HG02981 (cell line): ENCODE measurements around the gene KIFC3.
A peak's percentile ranks its signal among the peaks of the same experiment; 100 is the strongest.

ENCODE experiments used
- ATAC-seq: cut with Tn5 transposase; IDR thresholded peaks from one replicate; pipeline ENCODE4 v1.9.1; 2021; ENCODE audit warnings: mild to moderate bottlenecking, moderate library complexity; ENCODE audit not compliant: unreplicated experiment

Gene KIFC3

GRCh38 chr16:57770361-57770760 is 31.9 kb downstream of the KIFC3 start:
- no peak for ATAC-seq

- ATAC-seq, result no peak
Observed at GRCh38 chr16:57769541-57770145, 32.6 kb downstream of the KIFC3 start.

DNA sequence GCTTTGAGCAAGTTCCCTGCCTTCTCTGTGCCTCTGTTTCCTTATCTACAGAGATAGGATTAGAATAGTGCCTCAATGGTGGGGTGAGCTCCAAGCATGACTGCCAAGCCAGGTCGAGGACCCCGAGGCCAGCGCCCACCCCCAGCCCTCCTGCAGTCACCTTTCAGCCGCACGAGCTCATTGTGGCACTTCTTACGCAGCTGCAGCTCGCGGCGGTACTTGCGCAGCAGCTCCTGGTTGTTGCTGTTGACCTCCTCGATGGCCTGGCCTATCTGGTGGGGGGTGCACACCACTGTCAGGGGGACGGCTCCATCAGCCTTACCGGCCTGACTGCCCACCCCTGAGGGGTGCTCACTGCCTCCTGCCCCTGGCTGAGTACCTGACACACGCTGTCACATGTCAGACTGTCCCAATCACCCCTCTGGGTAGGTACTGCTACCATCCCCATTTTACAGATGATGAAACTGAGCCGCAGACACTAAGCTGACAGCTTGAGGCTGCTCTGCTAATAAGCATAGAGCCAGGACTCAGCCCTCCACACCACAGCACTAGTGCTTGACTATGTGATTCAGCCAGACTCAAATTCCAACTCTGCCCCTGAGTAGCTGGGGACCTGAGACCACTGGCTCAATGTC is 35.5 kb downstream of the KIFC3 start:
- ATAC-seq, result no peak

DNA sequence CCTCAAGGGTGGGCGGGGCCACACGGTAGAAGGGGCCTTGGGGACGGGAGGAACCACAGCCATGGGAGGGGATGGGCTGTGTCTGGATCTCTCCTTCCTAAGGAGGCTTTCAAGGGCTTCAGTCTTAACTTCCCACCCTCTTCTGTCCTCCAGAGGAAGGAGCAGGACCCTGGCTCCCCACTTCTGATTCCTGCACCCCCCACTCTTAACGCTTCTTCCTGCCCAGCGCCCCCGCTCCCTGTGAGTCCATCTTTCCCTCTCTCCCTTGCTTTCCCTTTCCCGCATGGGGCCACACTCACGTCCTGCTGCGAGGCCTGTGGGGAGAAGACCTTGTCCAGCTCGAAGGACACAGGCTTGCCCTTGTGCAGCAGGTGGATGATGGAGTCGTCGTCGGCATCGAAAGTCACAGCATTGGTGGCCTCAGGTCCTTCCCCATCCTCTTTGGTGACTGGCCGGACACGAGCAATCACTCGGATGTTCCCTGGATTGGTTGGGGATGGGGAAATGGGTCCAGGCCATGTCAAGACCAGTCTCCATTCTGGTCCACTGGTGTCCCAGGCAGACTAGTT is 37.0 kb downstream of the KIFC3 start:
- ATAC-seq, result no peak

- ATAC-seq, result no peak
Observed at GRCh38 chr16:57764341-57765159, 37.7 kb downstream of the KIFC3 start.

DNA sequence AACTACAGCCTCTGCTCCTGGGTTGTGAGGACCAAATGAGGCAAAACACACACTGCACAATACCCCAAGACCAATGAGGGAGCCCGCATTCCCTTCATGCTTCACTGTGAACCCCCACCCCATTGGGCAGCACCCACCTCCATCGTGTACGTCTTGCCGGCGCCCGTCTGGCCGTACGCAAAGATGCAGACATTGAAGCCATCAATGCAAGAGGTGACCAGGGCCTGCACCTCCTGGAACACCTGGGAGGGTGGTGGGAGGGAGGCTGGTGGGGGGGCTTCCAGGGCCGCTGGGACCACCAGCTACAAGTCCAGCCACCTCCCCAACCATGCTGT is 38.3 kb downstream of the KIFC3 start:
- ATAC-seq, result no peak

GRCh38 chr16:57763285-57764005 is 38.8 kb downstream of the KIFC3 start:
- no peak for ATAC-seq

DNA sequence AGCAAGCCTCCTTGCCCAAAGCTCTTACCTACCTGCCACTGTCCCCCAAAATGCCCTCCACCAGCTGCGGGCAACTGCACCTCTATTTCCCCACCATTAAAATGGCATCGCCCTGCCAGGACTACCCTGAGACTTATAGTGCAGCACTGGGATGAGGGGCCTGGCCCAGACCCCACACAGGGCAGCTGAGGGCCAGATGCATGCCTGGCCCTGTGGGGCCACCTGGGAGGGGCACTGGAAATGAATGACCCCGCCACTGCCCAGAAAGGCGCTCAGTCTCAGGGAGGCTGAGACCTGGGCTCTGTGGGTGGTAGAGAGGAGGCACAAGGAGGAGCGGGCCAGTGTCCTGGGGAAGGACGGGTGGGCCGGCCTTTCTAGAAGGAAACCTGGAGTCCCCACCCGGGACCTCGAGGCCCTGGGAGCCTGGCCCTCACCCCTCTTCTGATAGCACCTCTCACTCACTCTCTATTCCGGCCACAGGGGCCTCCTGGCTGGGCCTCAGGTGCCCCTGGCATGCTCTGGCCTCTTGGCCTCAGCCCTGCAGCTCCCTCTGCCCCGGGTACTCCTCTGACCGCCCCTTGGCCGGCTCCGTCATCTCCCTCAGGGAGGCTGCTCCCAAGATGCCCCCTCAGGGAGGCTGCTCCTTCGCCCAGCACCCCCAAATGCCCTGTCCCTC is 39.8 kb downstream of the KIFC3 start:
- ATAC-seq, result no peak

DNA sequence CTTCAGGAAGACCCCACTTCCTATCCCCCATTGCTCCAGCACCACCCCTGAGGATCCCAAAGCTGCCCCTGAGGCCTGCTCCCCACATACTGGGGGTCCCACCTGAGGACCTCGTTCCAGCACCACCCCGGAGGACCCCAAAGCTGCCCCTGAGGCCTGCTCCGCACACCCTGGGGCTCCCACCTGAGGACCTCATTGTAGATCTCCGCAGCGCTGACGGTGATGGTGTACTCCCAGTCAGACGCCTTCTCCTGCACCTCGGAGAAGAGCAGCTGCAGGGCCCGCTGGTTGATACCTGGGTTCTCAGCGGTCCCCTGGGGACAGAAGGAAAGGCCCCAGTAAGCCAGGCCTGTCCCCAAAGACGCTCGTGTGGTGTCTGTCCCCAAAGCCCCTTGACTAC is 40.3 kb downstream of the KIFC3 start:
- ATAC-seq, result no peak

DNA sequence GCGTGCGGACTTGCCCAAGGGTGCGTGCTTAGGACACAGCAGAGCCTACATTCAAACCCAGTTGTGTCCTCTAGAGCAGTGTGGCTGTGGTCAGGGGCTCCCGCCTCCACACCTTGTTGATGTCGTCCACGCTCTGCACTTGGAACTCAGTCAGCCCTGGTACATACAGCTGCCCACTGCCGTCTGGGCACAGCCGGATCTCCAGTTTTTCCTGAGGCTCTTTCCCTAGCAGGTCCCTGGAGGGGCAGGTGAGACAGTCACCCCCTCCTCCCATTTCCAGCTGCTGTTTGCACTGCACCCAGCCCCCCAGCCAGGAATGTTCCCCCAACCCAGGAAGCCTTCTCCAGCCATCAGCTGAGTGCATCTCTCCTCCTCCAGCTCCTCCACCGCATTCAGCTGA is 41.0 kb downstream of the KIFC3 start:
- ATAC-seq, result no peak

DNA sequence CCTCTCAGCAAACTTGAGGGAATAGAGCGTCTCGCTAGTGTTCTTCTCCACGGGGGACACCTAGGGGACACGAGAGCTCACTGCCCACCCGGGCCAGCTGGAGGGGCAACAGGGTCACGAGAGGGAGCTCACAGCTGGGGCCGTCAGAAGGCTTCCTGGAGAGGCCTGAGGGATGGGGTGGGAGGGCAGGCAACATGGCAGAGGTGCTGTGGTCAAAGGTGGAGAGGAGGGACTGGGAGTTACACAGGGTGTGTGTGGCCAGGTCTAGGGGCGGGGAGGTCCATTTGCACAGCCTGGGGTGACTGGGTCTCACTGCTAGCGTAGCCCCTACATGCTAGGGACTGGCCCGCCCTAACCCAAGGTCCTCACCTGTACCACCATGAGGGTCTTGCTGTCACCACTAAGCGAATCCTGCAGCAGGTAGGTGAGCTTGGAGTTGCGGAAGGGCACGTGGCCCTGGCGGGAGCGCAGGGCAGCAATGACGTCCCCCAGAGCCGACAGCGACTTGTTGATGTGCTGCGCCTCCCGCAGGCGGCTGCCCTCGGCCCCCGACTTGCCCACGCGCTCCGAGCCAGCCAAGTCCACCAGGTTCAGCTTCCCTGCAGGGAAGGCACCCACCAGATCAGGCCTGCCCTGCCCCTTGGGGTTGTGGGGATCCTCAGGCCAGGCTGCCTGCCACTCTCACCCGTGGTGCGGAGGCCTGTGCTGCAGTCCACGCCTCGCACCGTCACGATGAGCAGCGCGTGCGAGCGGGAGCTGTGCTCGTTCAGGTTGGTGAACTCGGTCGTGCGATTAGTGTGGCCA is 41.7 kb downstream of the KIFC3 start:
- no peak for ATAC-seq

DNA sequence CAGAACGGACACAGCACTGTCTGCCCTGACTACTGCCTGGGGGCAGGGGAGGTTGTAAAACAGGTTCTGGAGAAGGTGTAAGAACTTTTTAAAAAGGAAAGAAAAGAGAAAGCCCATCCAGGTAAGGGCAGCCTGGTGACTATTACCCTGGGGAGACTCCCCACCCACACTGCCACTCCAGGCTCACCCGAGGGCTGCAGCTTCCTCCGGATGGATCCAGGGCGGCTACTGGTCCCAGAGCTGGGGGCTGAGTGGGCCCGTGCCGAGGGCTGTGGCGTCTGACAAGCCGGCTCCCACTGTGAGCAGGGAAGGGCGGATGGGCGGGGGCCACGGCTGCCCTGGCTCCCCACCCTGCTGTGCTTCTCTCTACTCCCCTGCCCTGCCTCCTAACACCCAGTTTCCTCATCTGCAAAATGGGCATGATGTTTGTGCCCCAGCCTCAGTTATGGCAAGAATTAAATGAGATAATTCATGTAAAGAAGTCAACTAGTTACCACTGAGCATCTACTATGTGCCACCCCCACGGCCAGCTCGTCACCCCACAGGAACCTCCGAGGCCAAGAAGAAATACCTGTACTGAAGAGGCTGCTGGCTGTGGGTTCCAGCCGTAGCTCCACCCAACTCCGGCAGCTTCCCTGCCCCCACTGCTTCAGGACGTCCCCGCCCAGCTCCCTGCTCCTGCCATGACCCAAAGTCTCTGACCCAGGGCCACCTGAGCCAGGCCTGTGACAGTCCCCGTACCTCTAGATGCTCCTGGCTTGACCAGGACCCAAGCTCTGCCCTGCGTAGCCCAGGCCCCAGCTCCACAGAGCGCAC is 42.5 kb downstream of the KIFC3 start:
- no peak for ATAC-seq

- no peak for ATAC-seq
Observed at GRCh38 chr16:57759131-57759530, 43.2 kb downstream of the KIFC3 start.

- ATAC-seq, result no peak
Observed at GRCh38 chr16:57758331-57759117, 43.8 kb downstream of the KIFC3 start.

GRCh38 chr16:57757883-57758282 is 44.4 kb downstream of the KIFC3 start:
- no peak for ATAC-seq

- ATAC-seq, result peak; percentile 83
Observed at GRCh38 chr16:57757326-57757786, 44.9 kb downstream of the KIFC3 start.

- no peak for ATAC-seq
Observed at GRCh38 chr16:57756424-57757325, 45.6 kb downstream of the KIFC3 start.
